Measurements from ENCODE around the gene ZC3H12D. TPM values are rescaled to one million over a fixed set of nuclear protein-coding genes. Genes with fewer than 3 reads are reported as not detected.

The ZC3H12D gene
- polyA plus RNA-seq, 3 donors = 0.96 to 4.7 (median 1.2) TPM

- no CpG with 5 or more reads among the region's 1 CpG for WGBS (ENCODE audit: insufficient coverage)
- peaks cover 59 to 78% of the 10 kb centered on the region in 2 donors for H3K36me3 ChIP-seq (replicated peaks in 1 of 2; ENCODE audit: control insufficient read depth in 1 of 2, insufficient read depth in 2 of 2, low read length in 2 of 2)
- H3K27me3 ChIP-seq (ENCODE audit: control insufficient read depth in 2 of 2, insufficient read depth in 2 of 2, low read length in 2 of 2) = no peaks in the 10 kb centered on the region
- peaks cover 6% of the 10 kb centered on the region for H3K4me1 Mint-ChIP-seq
- no peak overlapping the region for H3K27ac Mint-ChIP-seq
- TF ChIP-seq, protein P1, sequence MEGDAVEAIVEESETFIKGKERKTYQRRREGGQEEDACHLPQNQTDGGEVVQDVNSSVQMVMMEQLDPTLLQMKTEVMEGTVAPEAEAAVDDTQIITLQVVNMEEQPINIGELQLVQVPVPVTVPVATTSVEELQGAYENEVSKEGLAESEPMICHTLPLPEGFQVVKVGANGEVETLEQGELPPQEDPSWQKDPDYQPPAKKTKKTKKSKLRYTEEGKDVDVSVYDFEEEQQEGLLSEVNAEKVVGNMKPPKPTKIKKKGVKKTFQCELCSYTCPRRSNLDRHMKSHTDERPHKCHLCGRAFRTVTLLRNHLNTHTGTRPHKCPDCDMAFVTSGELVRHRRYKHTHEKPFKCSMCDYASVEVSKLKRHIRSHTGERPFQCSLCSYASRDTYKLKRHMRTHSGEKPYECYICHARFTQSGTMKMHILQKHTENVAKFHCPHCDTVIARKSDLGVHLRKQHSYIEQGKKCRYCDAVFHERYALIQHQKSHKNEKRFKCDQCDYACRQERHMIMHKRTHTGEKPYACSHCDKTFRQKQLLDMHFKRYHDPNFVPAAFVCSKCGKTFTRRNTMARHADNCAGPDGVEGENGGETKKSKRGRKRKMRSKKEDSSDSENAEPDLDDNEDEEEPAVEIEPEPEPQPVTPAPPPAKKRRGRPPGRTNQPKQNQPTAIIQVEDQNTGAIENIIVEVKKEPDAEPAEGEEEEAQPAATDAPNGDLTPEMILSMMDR (IDR thresholded peaks at IDR 0.05) = no peak
- no peaks in the 10 kb centered on the region for H3K27me3 Mint-ChIP-seq (ENCODE audit: low read depth in 3 of 3)
- no peaks in the 10 kb centered on the region for H3K4me1 ChIP-seq (ENCODE audit: control insufficient read depth in 1 of 2, insufficient read depth in 2 of 2, low read length in 2 of 2)
- H3K9ac ChIP-seq (ENCODE audit: insufficient read depth, low read length, poor library complexity, severe bottlenecking) = no peak overlapping the region
- H3K27ac ChIP-seq (ENCODE audit: low read depth in 1 of 2, low read length in 2 of 2) = no peak overlapping the region
- H2AFZ ChIP-seq (ENCODE audit: insufficient read depth, low read depth, low read length, poor library complexity, severe bottlenecking) = no peak overlapping the region
- H4K20me1 ChIP-seq (ENCODE audit: insufficient read depth, low read length) = no peaks in the 10 kb centered on the region
- H3K4me3 ChIP-seq (replicated peaks in 1 of 3; ENCODE audit: low read depth in 2 of 3, low read length in 3 of 3) = no peak overlapping the region
- H3K36me3 Mint-ChIP-seq = peaks cover 56 to 69% of the 10 kb centered on the region in 2 donors
- DNase-seq = no peak
- no peak overlapping the region for H3K4me2 ChIP-seq (replicated peaks; ENCODE audit: extremely low read depth, low read length, poor library complexity, severe bottlenecking)
- no peak overlapping the region for H3K4me3 Mint-ChIP-seq
- no peaks in the 10 kb centered on the region for H3K9me3 ChIP-seq (replicated peaks in 1 of 2; ENCODE audit: control insufficient read depth in 1 of 2, insufficient read depth in 1 of 2, low read length in 2 of 2)
- intact Hi-C loops (cut with micrococcal nuclease) = loop anchor here in 1 of 2 donors (5.0 to 10.0 kb wide), 2 partner anchors 63 to 481 kb away; no protein-coding TSS in a partner anchor
- no peaks in the 10 kb centered on the region for H3K9me3 Mint-ChIP-seq
- H3K79me2 ChIP-seq (ENCODE audit: insufficient read depth, low read length) = no peaks in the 10 kb centered on the region
Observed at GRCh38 chr6:149515494-149515893, 30.7 kb upstream of the ZC3H12D start.

DNA sequence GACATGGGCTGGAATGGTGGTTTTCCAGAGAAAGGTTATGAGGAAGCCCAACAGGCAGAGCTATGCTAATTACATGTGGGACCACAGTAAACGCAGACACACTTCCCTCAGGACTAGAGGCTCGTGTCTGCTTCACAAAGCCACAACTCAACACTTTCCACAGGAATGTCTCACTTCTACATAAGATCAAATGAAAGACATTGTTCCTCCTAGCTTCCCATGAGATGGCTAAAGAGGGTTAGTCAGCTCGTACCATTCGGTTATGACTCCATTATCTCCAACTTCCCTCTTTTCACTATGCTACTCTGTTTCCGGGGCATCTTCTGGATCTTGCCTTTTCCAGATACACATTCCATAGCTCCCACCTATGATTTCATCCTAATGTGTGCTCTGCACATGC, 29.1 kb upstream of the ZC3H12D start:
- H3K4me1 Mint-ChIP-seq = peaks cover 6% of the 10 kb centered on the region
- TF ChIP-seq, protein P1 (IDR thresholded peaks at IDR 0.05) = no peak
- DNase-seq = peak; percentile 12 to 49 (median 43)

More for the DNA sequence above, 29.1 kb upstream of the ZC3H12D start:
- H3K9ac ChIP-seq (ENCODE audit: insufficient read depth, low read length, poor library complexity, severe bottlenecking) = no peak overlapping the region
- Mint-ChIP-seq H3K27me3 (ENCODE audit: low read depth in 3 of 3) (no peaks in the 10 kb centered on the region), H3K9me3 (no peaks in the 10 kb centered on the region), H3K36me3 (peaks cover 54 to 71% of the 10 kb centered on the region in 2 donors), H3K4me3 (no peak overlapping the region), H3K27ac (peak overlapping the region in 3 of 7 donors; percentile 33 to 80 (median 73))
- intact Hi-C loops (cut with micrococcal nuclease) = loop anchor here in 1 of 2 donors (10.0 kb wide), 1 partner anchor 479 kb away; no protein-coding TSS in a partner anchor
- no peak overlapping the region for H3K4me2 ChIP-seq (replicated peaks; ENCODE audit: extremely low read depth, low read length, poor library complexity, severe bottlenecking)
- no peaks in the 10 kb centered on the region for H4K20me1 ChIP-seq (ENCODE audit: insufficient read depth, low read length)
- 30% methylated on average over 3 of the region's 5 CpGs for WGBS (ENCODE audit: insufficient coverage)
- H3K79me2 ChIP-seq (ENCODE audit: insufficient read depth, low read length) = no peaks in the 10 kb centered on the region
- H3K27me3 ChIP-seq (ENCODE audit: control insufficient read depth in 2 of 2, insufficient read depth in 2 of 2, low read length in 2 of 2) = no peaks in the 10 kb centered on the region
- H3K4me3 ChIP-seq (replicated peaks in 1 of 3; ENCODE audit: low read depth in 2 of 3, low read length in 3 of 3) = no peak overlapping the region
- H3K27ac ChIP-seq (ENCODE audit: low read depth in 1 of 2, low read length in 2 of 2) = no peak overlapping the region
- H2AFZ ChIP-seq (ENCODE audit: insufficient read depth, low read depth, low read length, poor library complexity, severe bottlenecking) = no peak overlapping the region
- peaks cover 60 to 76% of the 10 kb centered on the region in 2 donors for H3K36me3 ChIP-seq (replicated peaks in 1 of 2; ENCODE audit: control insufficient read depth in 1 of 2, insufficient read depth in 2 of 2, low read length in 2 of 2)
- H3K9me3 ChIP-seq (replicated peaks in 1 of 2; ENCODE audit: control insufficient read depth in 1 of 2, insufficient read depth in 1 of 2, low read length in 2 of 2) = no peaks in the 10 kb centered on the region
- H3K4me1 ChIP-seq (ENCODE audit: control insufficient read depth in 1 of 2, insufficient read depth in 2 of 2, low read length in 2 of 2) = no peaks in the 10 kb centered on the region
